Neutrophil (primary cell): Measurements from ENCODE around the gene GRPEL2.

Experiments used
- H3K27ac ChIP-seq: fragments of 200-600 bp; sonication (generic); 2 replicates; pipeline ENCODE4 v1.5.1; 2016; ENCODE audit warnings: mild to moderate bottlenecking, moderate library complexity
- H3K27me3 ChIP-seq: fragments of 200-600 bp; sonication (generic); 2 replicates; pipeline ENCODE4 v1.6.0; 2016; ENCODE audit warnings: mild to moderate bottlenecking
- H3K36me3 ChIP-seq: fragments of 200-600 bp; sonication (generic); 2 replicates; pipeline ENCODE4 v1.5.1; 2017
- H3K4me1 ChIP-seq, 2 experiments: fragments of 200-600 bp in 1 of 2; sonication (generic) in 1 of 2; 1 replicate in 1 of 2; 2 replicates in 1 of 2; pipeline versions ENCODE4 v1.5.1 to v1.6.1; 2013 to 2016; ENCODE audit warnings: low read depth in 1 of 2, low read length in 1 of 2, mild to moderate bottlenecking in 1 of 2, moderate library complexity in 1 of 2; ENCODE audit not compliant: control insufficient read depth in 1 of 2, insufficient read depth in 1 of 2
- H3K4me3 ChIP-seq, 2 experiments: fragments of 200-600 bp in 1 of 2; sonication (generic) in 1 of 2; 1 replicate in 1 of 2; 2 replicates in 1 of 2; pipeline ENCODE4 v1.5.1; 2013 to 2016; ENCODE audit warnings: low read depth in 1 of 2, low read length in 1 of 2, mild to moderate bottlenecking in 1 of 2, moderate library complexity in 1 of 2
- H3K9me3 ChIP-seq: fragments of 200-600 bp; sonication (generic); 2 replicates; pipeline ENCODE4 v1.5.1; 2016
- TF ChIP-seq, protein P1 (sequence below): fragments of 200-600 bp; sonication (generic); IDR thresholded peaks from 2 replicates; pipeline ENCODE4 v1.5.1; 2016; ENCODE audit warnings: antibody characterized with exemption

Gene GRPEL2

DNA sequence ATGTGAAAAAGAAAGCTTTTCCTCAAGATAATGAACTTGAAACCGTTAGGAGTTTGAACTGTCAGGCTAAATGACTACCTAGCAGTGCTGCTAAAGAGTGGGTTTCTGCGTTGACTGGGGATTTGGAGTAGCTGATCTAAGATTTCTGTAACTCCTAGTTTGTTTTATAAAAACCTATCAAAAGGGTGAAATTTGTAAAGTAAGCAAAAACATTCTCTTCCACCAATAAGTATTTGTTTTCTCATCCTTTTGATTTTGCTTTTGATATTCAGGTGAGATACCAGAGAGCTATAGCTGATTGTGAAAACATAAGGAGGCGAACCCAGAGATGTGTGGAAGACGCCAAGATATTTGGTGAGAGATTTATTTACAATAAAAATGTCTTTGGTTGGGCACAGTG is 4.1 kb downstream of the GRPEL2 start:
- Histone ChIP-seq H3K27ac (no peak overlapping the region), H3K36me3 (peaks cover 66% of the 10 kb centered on the region), H3K4me3 (no peak overlapping the region)

DNA sequence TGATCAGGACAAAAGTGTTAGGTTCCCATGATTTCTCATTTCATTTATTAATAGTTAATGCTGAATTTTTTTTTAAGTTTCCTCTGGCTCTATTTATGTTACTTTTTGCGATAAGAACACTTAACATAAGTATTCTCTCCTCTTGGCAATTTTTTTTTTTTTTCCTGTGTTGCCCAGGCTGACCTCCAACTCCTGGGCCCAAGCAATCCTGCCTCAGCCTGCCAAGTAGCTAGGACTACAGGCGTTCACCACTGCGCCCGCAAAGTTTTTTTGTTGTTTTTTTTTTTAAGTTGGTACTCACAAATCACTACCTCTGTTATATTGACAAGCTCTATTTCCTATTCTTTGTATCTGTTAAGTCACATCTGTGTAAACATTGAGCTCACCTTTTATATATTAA is 6.9 kb downstream of the GRPEL2 start:
- no peaks in the 10 kb centered on the region for H3K9me3 ChIP-seq
- peaks cover 5 to 13% of the 10 kb centered on the region in 2 experiments for H3K4me1 ChIP-seq
- TF ChIP-seq, protein P1, sequence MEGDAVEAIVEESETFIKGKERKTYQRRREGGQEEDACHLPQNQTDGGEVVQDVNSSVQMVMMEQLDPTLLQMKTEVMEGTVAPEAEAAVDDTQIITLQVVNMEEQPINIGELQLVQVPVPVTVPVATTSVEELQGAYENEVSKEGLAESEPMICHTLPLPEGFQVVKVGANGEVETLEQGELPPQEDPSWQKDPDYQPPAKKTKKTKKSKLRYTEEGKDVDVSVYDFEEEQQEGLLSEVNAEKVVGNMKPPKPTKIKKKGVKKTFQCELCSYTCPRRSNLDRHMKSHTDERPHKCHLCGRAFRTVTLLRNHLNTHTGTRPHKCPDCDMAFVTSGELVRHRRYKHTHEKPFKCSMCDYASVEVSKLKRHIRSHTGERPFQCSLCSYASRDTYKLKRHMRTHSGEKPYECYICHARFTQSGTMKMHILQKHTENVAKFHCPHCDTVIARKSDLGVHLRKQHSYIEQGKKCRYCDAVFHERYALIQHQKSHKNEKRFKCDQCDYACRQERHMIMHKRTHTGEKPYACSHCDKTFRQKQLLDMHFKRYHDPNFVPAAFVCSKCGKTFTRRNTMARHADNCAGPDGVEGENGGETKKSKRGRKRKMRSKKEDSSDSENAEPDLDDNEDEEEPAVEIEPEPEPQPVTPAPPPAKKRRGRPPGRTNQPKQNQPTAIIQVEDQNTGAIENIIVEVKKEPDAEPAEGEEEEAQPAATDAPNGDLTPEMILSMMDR: no peak
- H3K4me3 ChIP-seq: no peak overlapping the region
- no peaks in the 10 kb centered on the region for H3K27me3 ChIP-seq
- H3K36me3 ChIP-seq: peaks cover 73% of the 10 kb centered on the region
- no peak overlapping the region for H3K27ac ChIP-seq

More for the DNA sequence above, 4.1 kb downstream of the GRPEL2 start:
- H3K27me3 ChIP-seq: no peaks in the 10 kb centered on the region
- no peaks in the 10 kb centered on the region for H3K9me3 ChIP-seq
- H3K4me1 ChIP-seq: peaks cover 30 to 32% of the 10 kb centered on the region in 2 experiments
- TF ChIP-seq, protein P1: no peak

DNA sequence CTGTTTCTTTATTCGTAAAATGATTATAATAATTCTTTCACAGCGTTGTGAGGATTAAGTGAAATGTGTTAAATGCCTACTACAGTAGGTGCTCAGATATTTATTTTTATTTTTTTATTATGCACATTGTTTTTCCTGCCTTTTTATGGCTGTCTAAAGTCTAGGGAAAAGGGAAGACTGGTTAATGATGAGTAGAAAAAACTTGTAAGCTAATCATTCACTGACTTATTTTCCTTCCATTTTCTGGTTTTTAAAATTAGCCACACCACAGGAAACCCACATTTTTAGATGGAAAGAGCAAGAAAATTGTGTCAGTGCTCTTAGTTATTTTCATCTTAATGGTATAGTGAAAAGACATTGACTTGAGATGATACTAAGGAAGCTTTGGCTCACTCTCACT is 8.6 kb downstream of the GRPEL2 start:
- Histone ChIP-seq H3K4me1 (peaks cover 16 to 18% of the 10 kb centered on the region in 2 experiments), H3K27ac (no peak overlapping the region), H3K27me3 (no peaks in the 10 kb centered on the region), H3K4me3 (no peak overlapping the region), H3K9me3 (no peaks in the 10 kb centered on the region), H3K36me3 (peaks cover 62% of the 10 kb centered on the region)
- TF ChIP-seq, protein P1: no peak

DNA sequence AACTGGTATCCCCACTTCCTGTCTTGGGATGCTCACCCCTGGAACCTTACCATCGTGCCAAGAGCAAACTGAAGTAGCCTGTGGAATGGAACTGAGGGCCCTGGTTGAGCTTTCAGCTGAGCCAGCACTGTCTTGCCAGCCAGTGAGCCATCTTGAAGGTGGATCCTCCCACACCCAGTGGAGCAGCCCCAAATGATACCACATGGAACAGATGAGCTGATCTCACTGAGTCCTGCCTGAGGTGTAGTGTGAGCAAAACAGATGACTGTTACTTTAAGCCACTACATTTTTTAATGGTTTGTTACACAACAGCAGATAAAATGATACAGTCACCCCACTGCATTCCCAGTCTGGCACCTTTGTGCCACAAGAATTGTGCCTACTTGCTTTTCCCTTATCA is 10.4 kb downstream of the GRPEL2 start:
- no peaks in the 10 kb centered on the region for H3K9me3 ChIP-seq
- H3K4me3 ChIP-seq: no peak overlapping the region
- TF ChIP-seq, protein P1: no peak
- H3K27me3 ChIP-seq: no peaks in the 10 kb centered on the region
- H3K27ac ChIP-seq: no peak overlapping the region
- H3K4me1 ChIP-seq: peaks cover 34 to 35% of the 10 kb centered on the region in 2 experiments
- peaks cover 44% of the 10 kb centered on the region for H3K36me3 ChIP-seq

DNA sequence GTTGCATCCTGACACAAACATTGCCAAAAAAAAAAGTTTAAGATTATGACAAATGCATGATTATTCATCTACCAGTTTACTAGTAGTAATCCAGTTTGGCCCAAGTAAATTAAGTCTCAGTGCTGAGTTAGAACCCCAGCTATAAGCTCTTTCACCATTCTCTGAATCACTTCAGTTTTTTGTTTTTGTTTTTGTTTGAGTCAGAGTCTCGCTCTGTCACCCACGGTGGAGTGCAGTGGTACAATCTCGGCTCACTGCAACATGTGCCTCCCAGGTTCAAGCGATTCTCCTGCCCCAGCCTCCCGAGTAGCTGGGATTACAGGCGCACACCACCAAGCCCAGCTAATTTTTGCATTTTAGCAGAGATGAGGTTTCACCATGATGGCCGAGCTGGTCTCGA is 11.1 kb downstream of the GRPEL2 start:
- peaks cover 40 to 42% of the 10 kb centered on the region in 2 experiments for H3K4me1 ChIP-seq
- no peak overlapping the region for H3K4me3 ChIP-seq
- TF ChIP-seq, protein P1: no peak
- peaks cover 37% of the 10 kb centered on the region for H3K36me3 ChIP-seq
- no peak overlapping the region for H3K27ac ChIP-seq
- H3K9me3 ChIP-seq: no peaks in the 10 kb centered on the region
- H3K27me3 ChIP-seq: no peaks in the 10 kb centered on the region
